ENCODE results near the gene PGS1. TPM values are rescaled to one million over a fixed set of nuclear protein-coding genes. Genes with fewer than 3 reads are reported as not detected.
A peak's percentile ranks its signal among the peaks of the same experiment; 100 is the strongest.

PGS1 gene
- total and polyA plus RNA-seq, 10 of the 15 experiments (the other 5 are each of a cell fraction or from before 2014, with no cell fraction given): 1.3 to 37.6 (median 27.4) TPM

GRCh38 chr17:78343543-78344201 is 34.8 kb upstream of the PGS1 start (continued):
- TF ChIP-seq EED (IDR thresholded peaks at IDR 0.05; ENCODE audit: low read depth) (peak; percentile 63; the same call in 1 of the 2 replicates), RAD51 (IDR thresholded peaks at IDR 0.05) (peak; percentile 80), SPI1 (IDR thresholded peaks at IDR 0.05; ENCODE audit: borderline replicate concordance, insufficient read depth, low read depth, low read length) (peak; percentile 52; the same call in 1 of the 2 replicates), ZNF687 (IDR thresholded peaks at IDR 0.05) (peak; percentile 90), E2F4 (IDR thresholded peaks at IDR 0.05; ENCODE audit: low read depth, low read length) (no peak), IKZF2 (IDR thresholded peaks at IDR 0.05) (peak; percentile 50 to 60; a peak in 2 of 4 replicates), BHLHE40 (IDR thresholded peaks at IDR 0.05; ENCODE audit: borderline replicate concordance in 1 of 2, low read depth in 2 of 2, low read length in 1 of 2) (peak; percentile 58 to 82; a peak in 3 of 4 replicates), CHD2 (IDR thresholded peaks at IDR 0.05; ENCODE audit: borderline replicate concordance, low read depth, low read length) (peak; percentile 32; the same call in 1 of the 2 replicates), SMAD1 (IDR thresholded peaks at IDR 0.05; ENCODE audit: low read depth, partially characterized antibody) (no peak), CUX1 (IDR thresholded peaks at IDR 0.05; ENCODE audit: insufficient replicate concordance, low read depth, low read length) (no peak), RB1 (IDR thresholded peaks at IDR 0.05; ENCODE audit: borderline replicate concordance) (peak; percentile 40; the same call in 1 of the 2 replicates), MXI1 (IDR thresholded peaks at IDR 0.05; ENCODE audit: low read depth, low read length) (0 out of 2 replicates have a peak, but pooled peaks have one; percentile 29), RUNX3 (IDR thresholded peaks at IDR 0.05; ENCODE audit: low read length) (peak; percentile 62)
- TF ChIP-seq, protein P1, sequence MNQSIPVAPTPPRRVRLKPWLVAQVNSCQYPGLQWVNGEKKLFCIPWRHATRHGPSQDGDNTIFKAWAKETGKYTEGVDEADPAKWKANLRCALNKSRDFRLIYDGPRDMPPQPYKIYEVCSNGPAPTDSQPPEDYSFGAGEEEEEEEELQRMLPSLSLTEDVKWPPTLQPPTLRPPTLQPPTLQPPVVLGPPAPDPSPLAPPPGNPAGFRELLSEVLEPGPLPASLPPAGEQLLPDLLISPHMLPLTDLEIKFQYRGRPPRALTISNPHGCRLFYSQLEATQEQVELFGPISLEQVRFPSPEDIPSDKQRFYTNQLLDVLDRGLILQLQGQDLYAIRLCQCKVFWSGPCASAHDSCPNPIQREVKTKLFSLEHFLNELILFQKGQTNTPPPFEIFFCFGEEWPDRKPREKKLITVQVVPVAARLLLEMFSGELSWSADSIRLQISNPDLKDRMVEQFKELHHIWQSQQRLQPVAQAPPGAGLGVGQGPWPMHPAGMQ (IDR thresholded peaks at IDR 0.05; ENCODE audit: borderline replicate concordance): no peak
- TF ChIP-seq, protein P2, sequence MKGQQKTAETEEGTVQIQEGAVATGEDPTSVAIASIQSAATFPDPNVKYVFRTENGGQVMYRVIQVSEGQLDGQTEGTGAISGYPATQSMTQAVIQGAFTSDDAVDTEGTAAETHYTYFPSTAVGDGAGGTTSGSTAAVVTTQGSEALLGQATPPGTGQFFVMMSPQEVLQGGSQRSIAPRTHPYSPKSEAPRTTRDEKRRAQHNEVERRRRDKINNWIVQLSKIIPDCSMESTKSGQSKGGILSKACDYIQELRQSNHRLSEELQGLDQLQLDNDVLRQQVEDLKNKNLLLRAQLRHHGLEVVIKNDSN (IDR thresholded peaks at IDR 0.05; ENCODE audit: borderline replicate concordance, extremely low read length, insufficient read depth, low read depth, low read length): peak; percentile 61
